DND-41 (cell line): ENCODE data around the gene DNASE1L3.

ENCODE experiments used
- ATAC-seq: fragments of 200-7000 bp; cut with Tn5 transposase; 3 replicates; pipeline ENCODE4 v1.9.1; 2021; ENCODE audit warnings: low read depth; ENCODE audit not compliant: insufficient read depth
- DNase-seq: peaks from one replicate; pipeline ENCODE4 v3.0.0-alpha.2; 2020
- H2AFZ ChIP-seq: 2 replicates; pipeline ENCODE4 v1.6.0; 2012; ENCODE audit warnings: low read depth, low read length
- H3K27ac ChIP-seq: 2 replicates; pipeline ENCODE4 v1.5.1; 2012; ENCODE audit warnings: low read length, inconsistent platforms
- H3K27me3 ChIP-seq: fragments of 200-600 bp; sonication (generic); 2 replicates; pipeline ENCODE4 v1.6.0; 2012; ENCODE audit warnings: low read length, mild to moderate bottlenecking, inconsistent platforms; ENCODE audit not compliant: insufficient read depth, poor library complexity
- H3K36me3 ChIP-seq: 2 replicates; pipeline ENCODE4 v1.5.1; 2012; ENCODE audit warnings: low read length, inconsistent platforms; ENCODE audit not compliant: insufficient read depth
- H3K4me1 ChIP-seq: 2 replicates; pipeline ENCODE4 v1.5.1; 2012; ENCODE audit warnings: mild to moderate bottlenecking, low read length; ENCODE audit not compliant: insufficient read depth
- H3K4me2 ChIP-seq: 2 replicates; pipeline ENCODE4 v1.6.0; 2012; ENCODE audit warnings: mild to moderate bottlenecking, moderate library complexity, low read length, inconsistent platforms; ENCODE audit not compliant: insufficient read depth
- H3K4me3 ChIP-seq, 2 experiments: fragments of 200-600 bp in 1 of 2; shearing (Covaris generic) in 1 of 2; 2 replicates each; pipeline ENCODE4 v1.5.1; 2012 to 2016; ENCODE audit warnings: inconsistent platforms in 2 of 2, low read length in 2 of 2, mild to moderate bottlenecking in 2 of 2, low read depth in 1 of 2, moderate library complexity in 1 of 2
- H3K79me2 ChIP-seq: 2 replicates; pipeline ENCODE4 v1.6.0; 2012; ENCODE audit warnings: low read length, inconsistent platforms; ENCODE audit not compliant: insufficient read depth
- H3K9ac ChIP-seq: 2 replicates; pipeline ENCODE4 v1.6.0; 2012; ENCODE audit warnings: low read depth, mild to moderate bottlenecking, inconsistent platforms, low read length, moderate library complexity
- H3K9me3 ChIP-seq: 2 replicates; pipeline ENCODE4 v1.5.1; 2012; ENCODE audit warnings: low read length, moderate library complexity, mild to moderate bottlenecking, inconsistent platforms; ENCODE audit not compliant: insufficient read depth, severe bottlenecking
- H4K20me1 ChIP-seq: 2 replicates; pipeline ENCODE4 v1.6.0; 2012; ENCODE audit warnings: low read length; ENCODE audit not compliant: insufficient read depth
- EZH2 ChIP-seq: IDR thresholded peaks from 3 replicates; pipeline ENCODE4 v1.6.1; 2012; ENCODE audit warnings: borderline replicate concordance, low read depth, mild to moderate bottlenecking, moderate library complexity, low read length, inconsistent platforms; ENCODE audit not compliant: severe bottlenecking
- TF ChIP-seq, protein P1 (sequence below): IDR thresholded peaks from 2 replicates; pipeline ENCODE4 v1.5.1; 2012; ENCODE audit warnings: borderline replicate concordance, low read length, moderate library complexity, mild to moderate bottlenecking; ENCODE audit not compliant: poor library complexity, severe bottlenecking; ENCODE audit errors: extremely low read depth

Gene DNASE1L3

DNA sequence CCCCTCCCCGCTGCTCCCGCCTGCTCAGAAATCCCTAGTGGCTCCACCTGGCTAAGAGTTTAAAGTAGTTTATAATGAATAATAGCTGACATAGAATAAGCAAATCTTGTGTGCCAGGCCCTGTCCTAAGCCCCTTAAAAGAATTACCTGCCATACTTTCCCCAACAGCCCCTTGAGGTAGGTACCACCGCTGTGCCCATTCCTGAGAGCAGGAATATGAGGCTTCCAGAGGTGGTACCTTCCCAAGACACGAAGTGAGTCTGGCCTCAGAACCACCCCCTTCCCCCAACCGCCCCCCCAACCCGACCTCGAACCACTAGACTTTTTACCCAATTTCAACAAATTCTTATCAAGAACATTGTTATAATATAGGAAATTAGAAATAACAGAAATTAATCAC is 28.1 kb upstream of the DNASE1L3 start:
- no peaks in the 10 kb centered on the region for H3K9me3 ChIP-seq
- H3K27ac ChIP-seq, result no peak overlapping the region
- no peaks in the 10 kb centered on the region for H3K79me2 ChIP-seq
- no peak for ATAC-seq
- TF ChIP-seq, protein P1, sequence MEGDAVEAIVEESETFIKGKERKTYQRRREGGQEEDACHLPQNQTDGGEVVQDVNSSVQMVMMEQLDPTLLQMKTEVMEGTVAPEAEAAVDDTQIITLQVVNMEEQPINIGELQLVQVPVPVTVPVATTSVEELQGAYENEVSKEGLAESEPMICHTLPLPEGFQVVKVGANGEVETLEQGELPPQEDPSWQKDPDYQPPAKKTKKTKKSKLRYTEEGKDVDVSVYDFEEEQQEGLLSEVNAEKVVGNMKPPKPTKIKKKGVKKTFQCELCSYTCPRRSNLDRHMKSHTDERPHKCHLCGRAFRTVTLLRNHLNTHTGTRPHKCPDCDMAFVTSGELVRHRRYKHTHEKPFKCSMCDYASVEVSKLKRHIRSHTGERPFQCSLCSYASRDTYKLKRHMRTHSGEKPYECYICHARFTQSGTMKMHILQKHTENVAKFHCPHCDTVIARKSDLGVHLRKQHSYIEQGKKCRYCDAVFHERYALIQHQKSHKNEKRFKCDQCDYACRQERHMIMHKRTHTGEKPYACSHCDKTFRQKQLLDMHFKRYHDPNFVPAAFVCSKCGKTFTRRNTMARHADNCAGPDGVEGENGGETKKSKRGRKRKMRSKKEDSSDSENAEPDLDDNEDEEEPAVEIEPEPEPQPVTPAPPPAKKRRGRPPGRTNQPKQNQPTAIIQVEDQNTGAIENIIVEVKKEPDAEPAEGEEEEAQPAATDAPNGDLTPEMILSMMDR, result no peak
- no peak for TF ChIP-seq EZH2
- DNase-seq, result no peak
- H3K9ac ChIP-seq, result no peak overlapping the region
- peak overlapping the region; percentile 85; the same call in 1 of the 2 replicates for H2AFZ ChIP-seq
- peak overlapping the region; percentile 91 for H3K4me2 ChIP-seq
- H4K20me1 ChIP-seq, result peaks cover 11% of the 10 kb centered on the region; the same call in 1 of the 2 replicates
- H3K27me3 ChIP-seq, result peaks cover 21% of the 10 kb centered on the region
- peaks cover 19% of the 10 kb centered on the region for H3K4me1 ChIP-seq
- H3K36me3 ChIP-seq, result no peaks in the 10 kb centered on the region
- peak overlapping the region in 1 of 2 experiments; percentile 86; a peak in 2 of 4 replicates for H3K4me3 ChIP-seq

DNA sequence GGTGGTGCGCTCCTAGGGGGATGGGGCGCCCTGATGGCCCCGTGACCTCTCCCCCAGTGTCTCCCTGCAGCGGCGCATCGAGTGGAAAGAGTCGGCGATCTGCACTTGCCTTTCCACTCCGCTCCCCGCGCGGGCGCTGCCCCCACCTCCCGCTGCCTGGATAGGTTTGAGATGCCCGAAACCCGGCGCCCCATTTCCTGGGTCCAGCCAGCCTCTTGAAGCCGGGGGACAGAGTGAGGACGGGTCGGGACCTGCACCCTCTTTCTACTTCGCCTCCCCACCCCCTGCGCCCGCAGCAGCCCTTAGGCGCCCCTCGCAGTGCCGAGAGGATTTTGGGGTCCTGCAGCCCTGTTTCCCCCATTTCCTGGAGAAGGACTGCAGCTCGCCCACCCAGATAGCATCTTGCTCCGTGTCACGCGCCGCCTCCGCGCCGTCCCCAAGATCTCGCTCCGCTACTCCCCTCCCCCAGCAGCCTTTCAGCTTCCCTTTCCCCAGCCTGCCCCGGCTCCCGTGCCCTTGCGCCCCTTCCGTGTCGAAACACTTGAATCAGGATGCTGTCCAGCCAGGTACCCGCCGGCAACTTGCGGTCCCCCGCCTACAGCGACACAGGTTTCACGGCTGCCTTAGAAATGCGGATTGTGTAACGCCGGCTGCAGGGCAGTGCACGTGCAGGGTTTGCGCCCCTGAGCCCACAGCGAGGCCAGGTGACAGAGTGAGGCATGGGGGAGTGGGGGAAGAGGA is 27.3 kb upstream of the DNASE1L3 start:
- Histone ChIP-seq H2AFZ (peak overlapping the region; percentile 85), H3K27ac (no peak overlapping the region; the same call in 1 of the 2 replicates), H3K27me3 (peaks cover 22% of the 10 kb centered on the region), H3K4me2 (peak overlapping the region; percentile 91), H3K9ac (peak overlapping the region; percentile 64), H4K20me1 (peaks cover 11% of the 10 kb centered on the region; the same call in 1 of the 2 replicates), H3K79me2 (no peaks in the 10 kb centered on the region), H3K4me1 (peaks cover 19% of the 10 kb centered on the region), H3K9me3 (no peaks in the 10 kb centered on the region), H3K4me3 (peak overlapping the region; percentile 50 to 86; a peak in 3 of 4 replicates), H3K36me3 (no peaks in the 10 kb centered on the region)
- peak; percentile 81 for TF ChIP-seq EZH2
- TF ChIP-seq, protein P1, result no peak
- ATAC-seq, result peak; percentile 58
- DNase-seq, result peak; percentile 50

DNA sequence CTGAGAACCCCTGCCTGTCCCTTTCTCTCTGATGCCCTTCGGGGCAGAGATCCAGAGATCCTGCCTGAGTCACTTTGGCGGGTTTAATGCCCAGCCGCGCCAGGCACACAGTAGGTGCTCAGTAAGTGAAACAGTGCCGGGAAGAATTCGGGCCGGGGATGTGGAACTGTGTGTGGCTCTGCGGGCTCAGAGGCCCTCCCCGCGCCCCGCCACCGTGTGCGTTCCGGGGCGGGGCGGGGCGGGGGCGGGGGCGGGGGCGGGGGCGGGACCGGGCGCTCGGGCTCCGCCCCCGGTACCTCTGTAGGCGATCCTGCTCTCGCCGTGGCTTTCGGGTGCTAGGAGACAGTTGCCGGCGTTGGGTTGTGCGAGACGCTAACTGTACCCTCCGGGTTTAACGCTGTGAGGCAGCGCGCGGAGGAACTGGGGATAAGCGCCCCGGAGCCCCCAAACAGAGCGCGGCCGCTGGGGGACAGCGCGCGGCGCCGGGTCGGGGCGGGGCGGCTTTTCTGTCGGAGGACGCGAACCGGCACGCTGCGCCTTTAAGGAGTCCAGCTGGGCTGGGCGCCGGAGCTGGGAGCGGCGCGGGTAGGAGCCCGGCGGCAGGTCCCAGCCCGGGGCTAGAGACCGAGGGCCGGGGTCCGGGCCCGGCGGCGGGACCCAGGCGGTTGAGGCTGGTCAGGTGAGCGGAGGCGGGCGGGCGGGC is 26.6 kb upstream of the DNASE1L3 start, which contains the start of gene ABHD6:
ABHD6 (plus strand) TSS at position 555 of the 703 bp plus-strand sequence. CDS start 18,795 bp downstream, outside the sequence.
- peak within 1 kb of the TSS; percentile 50 to 86; a peak in 3 of 4 replicates for H3K4me3 ChIP-seq
- H3K27ac ChIP-seq, result peak within 1 kb of the TSS; percentile 11; the same call in 1 of the 2 replicates
- H3K9me3 ChIP-seq, result no peaks in the 10 kb centered on the region
- peaks cover 19% of the 10 kb centered on the region for H3K4me1 ChIP-seq
- TF ChIP-seq, protein P1, result peak; percentile 45
- no peak for TF ChIP-seq EZH2
- H4K20me1 ChIP-seq, result peaks cover 11% of the 10 kb centered on the region; the same call in 1 of the 2 replicates
- H3K36me3 ChIP-seq, result no peaks in the 10 kb centered on the region
- peaks cover 30% of the 10 kb centered on the region for H3K27me3 ChIP-seq
- peak; percentile 81 for ATAC-seq
- H3K9ac ChIP-seq, result peak within 1 kb of the TSS; percentile 64
- peak within 1 kb of the TSS; percentile 85 for H2AFZ ChIP-seq
- DNase-seq, result peak; percentile 81
- H3K4me2 ChIP-seq, result peak within 1 kb of the TSS; percentile 91
- no peaks in the 10 kb centered on the region for H3K79me2 ChIP-seq
